Measurements from ENCODE around the gene C10orf71.

Gene C10orf71

DNA sequence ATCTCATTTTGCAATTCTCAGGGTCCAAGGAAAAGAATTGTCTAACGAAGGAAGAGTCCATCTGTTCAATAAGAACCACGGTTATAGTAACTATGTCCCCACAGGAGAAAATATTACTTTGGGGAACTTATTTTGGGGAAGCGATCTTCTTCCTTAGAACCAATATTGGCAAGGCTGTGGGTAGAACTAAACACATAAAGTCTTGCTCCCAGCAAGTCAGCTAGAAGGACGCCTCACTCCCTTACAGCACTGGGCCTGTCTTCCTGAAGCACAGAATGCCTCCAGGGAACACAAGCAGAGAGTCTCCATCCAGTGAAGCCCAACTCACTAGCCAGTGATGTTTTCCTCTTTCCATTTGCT is 30.2 kb downstream of the C10orf71 start:
- no peak for TF ChIP-seq CTCF (IDR thresholded peaks at IDR 0.05; ENCODE audit: insufficient read depth, low read depth, low read length, missing control alignments)
- no peak overlapping the region for H3K4me3 ChIP-seq (ENCODE audit: low read length)
- no peak for DNase-seq (ENCODE audit: low read depth)

- no peak for DNase-seq (ENCODE audit: low read depth)
- no peak overlapping the region for H3K4me3 ChIP-seq (ENCODE audit: low read length)
- no peak for TF ChIP-seq CTCF (IDR thresholded peaks at IDR 0.05; ENCODE audit: insufficient read depth, low read depth, low read length, missing control alignments)
These were observed 31.2 kb downstream of the C10orf71 start for GRCh38 chr10:49330127-49330665.

DNA sequence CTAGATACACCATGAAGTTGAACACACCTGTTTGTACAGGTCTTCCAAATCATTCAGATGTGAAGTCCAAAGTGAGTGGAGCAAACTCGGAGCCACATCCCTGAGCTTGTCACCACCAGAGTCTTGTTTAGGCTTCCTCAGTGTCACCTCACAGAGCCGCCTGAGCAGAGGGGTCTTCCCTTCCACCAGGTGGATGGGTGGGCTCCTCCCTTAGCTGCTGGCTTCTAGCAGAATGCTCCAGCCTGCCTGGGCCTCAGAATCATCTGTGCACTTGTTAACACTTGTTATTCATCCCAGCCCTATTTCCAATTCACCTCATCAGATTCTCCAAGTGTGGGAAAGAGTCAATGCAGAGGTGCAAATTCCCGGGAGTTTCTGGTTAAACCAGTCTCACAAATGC is 32.5 kb downstream of the C10orf71 start:
- no peak overlapping the region for H3K4me3 ChIP-seq (ENCODE audit: low read length)
- TF ChIP-seq CTCF (IDR thresholded peaks at IDR 0.05; ENCODE audit: insufficient read depth, low read depth, low read length, missing control alignments), result no peak
- DNase-seq (ENCODE audit: low read depth), result no peak

DNA sequence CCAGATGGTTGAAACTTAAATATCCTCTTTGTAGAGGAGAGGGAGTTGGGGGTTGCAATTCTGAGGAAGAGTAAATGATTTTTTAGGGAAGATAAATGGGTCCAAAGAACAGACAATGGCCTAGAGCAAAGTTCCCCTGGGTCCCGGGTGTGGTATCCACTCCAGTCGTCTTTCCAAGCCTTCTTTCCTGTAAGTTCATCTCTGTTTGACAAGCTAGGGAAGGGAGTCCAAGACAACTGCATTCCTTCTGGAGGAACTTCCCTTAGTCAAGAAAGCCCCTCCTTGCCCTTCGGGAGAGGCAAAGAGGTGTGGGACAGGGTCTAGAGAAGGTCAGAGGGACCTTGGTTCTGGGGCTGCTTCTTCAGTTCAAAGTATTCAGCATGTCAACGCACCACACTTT is 33.4 kb downstream of the C10orf71 start:
- DNase-seq (ENCODE audit: low read depth), result no peak
- TF ChIP-seq CTCF (IDR thresholded peaks at IDR 0.05; ENCODE audit: insufficient read depth, low read depth, low read length, missing control alignments), result no peak
- no peak overlapping the region for H3K4me3 ChIP-seq (ENCODE audit: low read length)

DNA sequence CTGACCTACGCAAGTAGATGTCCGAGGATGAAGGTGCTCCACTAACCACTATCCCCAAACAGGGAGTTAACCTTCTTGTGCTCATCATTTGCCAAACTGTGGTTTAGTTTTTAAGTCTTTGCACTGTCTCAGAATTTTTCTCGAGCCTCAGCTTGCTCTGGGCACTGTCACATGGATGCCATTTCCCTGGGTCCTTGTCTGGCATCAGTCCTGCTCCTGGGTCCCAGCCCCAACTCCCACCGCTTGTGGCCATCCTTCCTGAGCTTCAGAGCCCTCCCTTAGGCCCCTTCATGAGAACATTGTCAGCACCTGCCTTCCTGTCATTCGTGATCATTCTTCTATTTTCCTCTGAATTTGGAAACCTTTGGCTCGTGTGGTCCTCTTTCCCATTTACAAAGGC is 33.8 kb downstream of the C10orf71 start:
- no peak for TF ChIP-seq CTCF (IDR thresholded peaks at IDR 0.05; ENCODE audit: insufficient read depth, low read depth, low read length, missing control alignments)
- H3K4me3 ChIP-seq (ENCODE audit: low read length), result no peak overlapping the region
- DNase-seq (ENCODE audit: low read depth), result no peak

- no peak for DNase-seq (ENCODE audit: low read depth)
- no peak for TF ChIP-seq CTCF (IDR thresholded peaks at IDR 0.05; ENCODE audit: insufficient read depth, low read depth, low read length, missing control alignments)
- H3K4me3 ChIP-seq (ENCODE audit: low read length), result no peak overlapping the region
These were observed 34.2 kb downstream of the C10orf71 start for GRCh38 chr10:49333192-49333591.

DNA sequence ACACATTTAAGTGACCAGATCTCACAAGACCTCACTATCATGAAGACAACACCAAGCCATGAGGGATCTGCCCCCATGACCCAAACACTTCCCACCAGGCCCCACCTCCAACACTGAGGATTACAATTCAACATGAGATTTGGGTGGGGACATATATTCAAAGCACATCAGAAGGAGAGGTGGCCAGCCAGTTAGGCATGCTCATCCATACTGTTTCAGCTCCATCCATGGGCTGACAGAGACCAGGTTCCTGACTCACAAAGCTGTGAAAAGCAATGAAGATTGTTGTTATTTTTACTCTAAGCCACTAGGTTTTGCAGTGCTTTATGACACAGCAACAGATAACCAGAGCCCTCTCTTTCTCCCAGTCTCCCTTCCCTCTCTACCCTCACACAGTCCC is 36.0 kb downstream of the C10orf71 start:
- TF ChIP-seq CTCF (IDR thresholded peaks at IDR 0.05; ENCODE audit: insufficient read depth, low read depth, low read length, missing control alignments), result no peak
- H3K4me3 ChIP-seq (ENCODE audit: low read length), result no peak overlapping the region

More for the DNA sequence above, 36.0 kb downstream of the C10orf71 start:
- no peak for DNase-seq (ENCODE audit: low read depth)
